B cell (primary cell): ENCODE measurements around the gene TAF13. TPM values are rescaled to one million over a fixed set of nuclear protein-coding genes. Genes with fewer than 3 reads are reported as not detected.

Experiments used
- ATAC-seq: fragments of 200-7000 bp; cut with Tn5 transposase; one replicate; pipeline ENCODE4 v1.10.0; 2021; ENCODE audit warnings: low read depth, mild to moderate bottlenecking, moderate number of reproducible peaks, moderate library complexity
- CTCF ChIA-PET: fragments of 350-600 bp; sonication (Branson Sonifier 250); formaldehyde crosslinking; loops from one replicate; lab custom pipeline; 2021; ENCODE audit warnings: antibody characterized with exemption, inconsistent platforms; lab: Charles Lee
- POLR2A ChIA-PET: fragments of 350-600 bp; sonication (Branson Sonifier 250); formaldehyde crosslinking; loops from one replicate; lab custom pipeline; 2021; ENCODE audit warnings: antibody characterized with exemption; lab: Charles Lee
- DNase-seq: peaks from one replicate; pipeline ENCODE4 v3.0.0; 2013
- H2AFZ ChIP-seq: 2 replicates; pipeline ENCODE4 v1.6.1; 2012; ENCODE audit warnings: mild to moderate bottlenecking, low read depth, low read length; ENCODE audit not compliant: insufficient read depth, poor library complexity, severe bottlenecking
- H3K27ac ChIP-seq, 2 donors: 1 replicate in 1 of 2; 2 replicates in 1 of 2; pipeline ENCODE4 v1.5.1; 2012 to 2013; ENCODE audit warnings: low read length in 2 of 2, mild to moderate bottlenecking in 2 of 2, moderate library complexity in 1 of 2
- H3K27me3 ChIP-seq, 4 experiments: fragments of 200-600 bp in 1 of 4; sonication (generic) in 1 of 4; replicated peaks in 1 of 4; 1 replicate in 2 of 4; 2 replicates in 2 of 4; pipeline versions ENCODE4 v1.6.1 to v1.7.0; 2013 to 2016; ENCODE audit warnings: low read length in 3 of 4, mild to moderate bottlenecking in 2 of 4, mixed read lengths in 1 of 4, moderate library complexity in 1 of 4; ENCODE audit not compliant: insufficient read depth in 4 of 4, control insufficient read depth in 3 of 4; ENCODE audit errors: control extremely low read depth in 1 of 4
- H3K36me3 ChIP-seq, 2 experiments: replicated peaks in 1 of 2; 1 replicate in 1 of 2; 2 replicates in 1 of 2; pipeline versions ENCODE4 v1.6.1 to v1.7.1; 2013; ENCODE audit warnings: low read length in 1 of 2; ENCODE audit not compliant: insufficient read depth in 2 of 2, control insufficient read depth in 1 of 2; ENCODE audit errors: control extremely low read depth in 1 of 2, extremely low read depth in 1 of 2
- H3K4me1 ChIP-seq, 2 donors: fragments of 200-600 bp in 1 of 2; sonication (generic) in 1 of 2; 1 replicate in 1 of 2; 2 replicates in 1 of 2; pipeline versions ENCODE4 v1.5.1 to v1.6.1; 2013 to 2017; ENCODE audit warnings: low read length in 2 of 2; ENCODE audit not compliant: control insufficient read depth in 2 of 2, insufficient read depth in 2 of 2
- H3K4me2 ChIP-seq: replicated peaks from 2 replicates; pipeline ENCODE3; 2012; ENCODE audit warnings: mild to moderate bottlenecking, low read depth, low read length; ENCODE audit not compliant: poor library complexity, severe bottlenecking
- H3K4me3 ChIP-seq, 5 experiments: fragments of 200-600 bp in 1 of 5; sonication (generic) in 1 of 5; 1 replicate in 3 of 5; 2 replicates in 2 of 5; pipeline versions ENCODE4 v1.5.1 to v1.7.0; 2011 to 2016; ENCODE audit warnings: low read length in 4 of 5, mild to moderate bottlenecking in 4 of 5, low read depth in 2 of 5, control low read depth in 1 of 5, moderate library complexity in 1 of 5; ENCODE audit not compliant: insufficient read depth in 1 of 5; ENCODE audit errors: control extremely low read depth in 1 of 5, extremely low read depth in 1 of 5
- H3K79me2 ChIP-seq: fragments of 200-600 bp; sonication (generic); one replicate; pipeline ENCODE4 v1.6.0; 2016; ENCODE audit warnings: low read length; ENCODE audit not compliant: control insufficient read depth, insufficient read depth
- H3K9ac ChIP-seq: fragments of 200-600 bp; sonication (generic); 2 replicates; pipeline ENCODE4 v1.6.1; 2017; ENCODE audit warnings: mild to moderate bottlenecking, low read length, moderate library complexity
- H3K9me3 ChIP-seq, 3 donors: one replicate each; pipeline versions ENCODE4 v1.6.1 to v1.7.1; 2013; ENCODE audit warnings: low read length in 2 of 3; ENCODE audit not compliant: control insufficient read depth in 2 of 3, insufficient read depth in 1 of 3; ENCODE audit errors: control extremely low read depth in 1 of 3
- H4K20me1 ChIP-seq: 2 replicates; pipeline ENCODE4 v1.6.0; 2012; ENCODE audit warnings: mild to moderate bottlenecking, low read length; ENCODE audit not compliant: insufficient read depth, control insufficient read depth, poor library complexity, severe bottlenecking
- H3K27ac Mint-ChIP-seq: one replicate; pipeline ENCODE4 v1.8.0; 2021; ENCODE audit warnings: mixed read lengths
- H3K27me3 Mint-ChIP-seq: one replicate; pipeline ENCODE4 v1.8.0; 2021; ENCODE audit warnings: mixed read lengths
- H3K4me1 Mint-ChIP-seq: one replicate; pipeline ENCODE4 v1.8.0; 2021; ENCODE audit warnings: mixed read lengths
- H3K4me3 Mint-ChIP-seq: one replicate; pipeline ENCODE4 v1.8.0; 2021; ENCODE audit warnings: mixed read lengths
- H3K9me3 Mint-ChIP-seq: one replicate; pipeline ENCODE4 v1.8.0; 2022; ENCODE audit warnings: mixed read lengths; ENCODE audit not compliant: insufficient read depth
- EZH2 ChIP-seq: IDR thresholded peaks from 2 replicates; pipeline ENCODE4 v1.6.1; 2012; ENCODE audit warnings: borderline replicate concordance, low read depth, mild to moderate bottlenecking, moderate library complexity, low read length; ENCODE audit not compliant: insufficient read depth, poor library complexity, severe bottlenecking
- WGBS: methylation state at CpG from one replicate; pipeline ENCODE4 v1.1.5; 2013; ENCODE audit warnings: missing lambda C conversion rate; ENCODE audit not compliant: insufficient coverage; 5-methylcytosine and 5-hydroxymethylcytosine counted together
- intact Hi-C: fragments of 100-400 bp; cut with micrococcal nuclease; formaldehyde crosslinking; loops from one replicate; pipeline ENCODE4 v1.10.0; 2022
- polyA plus RNA-seq: library from polyadenylated mRNA; depleted of rRNA; stranded (reverse); fragments of >200 nt; gene quantifications from 2 replicates; pipeline ENCODE4 v1.2.3, GENCODE V29; 2012
- total RNA-seq, 2 donors: library from RNA; stranded (reverse); fragments of 120-200 nt in 1 of 2; gene quantifications; 1 replicate in 1 of 2; 2 replicates in 1 of 2; pipeline versions ENCODE4 v1.2.3 to v1.2.4, GENCODE V29; 2013 to 2022
- TF ChIP-seq, protein P1 (sequence below): fragments of 200-600 bp; IDR thresholded peaks from one replicate; pipeline ENCODE4 v1.8.0; 2022; ENCODE audit warnings: antibody characterized with exemption, mild to moderate bottlenecking

The TAF13 gene
- total and polyA plus RNA-seq, 2 donors (not counting 1 experiment from before 2014, with no cell fraction given): 6.6 to 14.3 TPM

DNA sequence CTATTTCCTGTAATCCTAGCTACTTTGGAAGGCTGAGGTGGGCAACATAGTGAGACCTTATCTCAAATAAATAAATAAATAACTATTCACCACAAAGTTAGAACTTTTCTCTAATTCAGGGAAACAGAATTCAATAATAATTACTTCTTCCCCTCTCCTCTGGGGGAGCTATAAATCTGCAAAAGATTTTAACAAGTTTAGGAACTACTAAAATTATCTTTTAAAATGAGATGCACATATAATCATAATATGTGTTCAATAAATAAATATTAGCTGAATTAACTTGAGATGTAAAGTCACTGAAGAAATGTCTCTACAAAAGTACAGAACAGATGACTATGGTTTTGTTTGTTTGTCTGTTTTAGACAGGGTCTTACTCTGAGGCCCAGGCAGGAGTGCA lies 48.0 kb downstream of the TAF13 start:
- no peak overlapping the region for H3K9ac ChIP-seq
- no peak overlapping the region for H2AFZ ChIP-seq
- ATAC-seq (no peak), DNase-seq (no peak)
- Mint-ChIP-seq H3K27ac (no peak overlapping the region), H3K9me3 (no peaks in the 10 kb centered on the region), H3K27me3 (no peaks in the 10 kb centered on the region), H3K4me1 (peaks cover 2% of the 10 kb centered on the region), H3K4me3 (no peak overlapping the region)
- peaks cover 0 to 1% of the 10 kb centered on the region in 2 experiments for H3K36me3 ChIP-seq
- no peaks in the 10 kb centered on the region for H4K20me1 ChIP-seq
- H3K27ac ChIP-seq: no peak overlapping the region
- no peak overlapping the region for H3K4me3 ChIP-seq
- H3K27me3 ChIP-seq: no peaks in the 10 kb centered on the region
- H3K9me3 ChIP-seq: no peaks in the 10 kb centered on the region
- TF ChIP-seq EZH2: no peak
- TF ChIP-seq, protein P1, sequence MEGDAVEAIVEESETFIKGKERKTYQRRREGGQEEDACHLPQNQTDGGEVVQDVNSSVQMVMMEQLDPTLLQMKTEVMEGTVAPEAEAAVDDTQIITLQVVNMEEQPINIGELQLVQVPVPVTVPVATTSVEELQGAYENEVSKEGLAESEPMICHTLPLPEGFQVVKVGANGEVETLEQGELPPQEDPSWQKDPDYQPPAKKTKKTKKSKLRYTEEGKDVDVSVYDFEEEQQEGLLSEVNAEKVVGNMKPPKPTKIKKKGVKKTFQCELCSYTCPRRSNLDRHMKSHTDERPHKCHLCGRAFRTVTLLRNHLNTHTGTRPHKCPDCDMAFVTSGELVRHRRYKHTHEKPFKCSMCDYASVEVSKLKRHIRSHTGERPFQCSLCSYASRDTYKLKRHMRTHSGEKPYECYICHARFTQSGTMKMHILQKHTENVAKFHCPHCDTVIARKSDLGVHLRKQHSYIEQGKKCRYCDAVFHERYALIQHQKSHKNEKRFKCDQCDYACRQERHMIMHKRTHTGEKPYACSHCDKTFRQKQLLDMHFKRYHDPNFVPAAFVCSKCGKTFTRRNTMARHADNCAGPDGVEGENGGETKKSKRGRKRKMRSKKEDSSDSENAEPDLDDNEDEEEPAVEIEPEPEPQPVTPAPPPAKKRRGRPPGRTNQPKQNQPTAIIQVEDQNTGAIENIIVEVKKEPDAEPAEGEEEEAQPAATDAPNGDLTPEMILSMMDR: peak; percentile 50
- no peaks in the 10 kb centered on the region for H3K4me1 ChIP-seq
- peaks cover 54% of the 10 kb centered on the region for H3K79me2 ChIP-seq
- intact Hi-C loops: loop anchor here (10.0 kb wide), 1 partner anchor 167 kb away; no protein-coding TSS in a partner anchor
- CTCF ChIA-PET: interaction anchor here (1.1 to 3.0 kb wide), 5 partner anchors 10 to 166 kb away, joined by 4 to 19 read pairs (median 5); a partner anchor contains a TSS
- POLR2A ChIA-PET: no interaction called here
- no peak overlapping the region for H3K4me2 ChIP-seq

- intact Hi-C loops: loop anchor here (10.0 kb wide), 1 partner anchor 169 kb away; no protein-coding TSS in a partner anchor
Observed at GRCh38 chr1:109025694-109026093, 50.1 kb downstream of the TAF13 start.

More at GRCh38 chr1:109025694-109026093, 50.1 kb downstream of the TAF13 start:
- TF ChIP-seq, protein P1: no peak
- TF ChIP-seq EZH2: no peak
- no peak overlapping the region for H3K27ac Mint-ChIP-seq
- no peaks in the 10 kb centered on the region for H3K9me3 ChIP-seq
- peaks cover 41% of the 10 kb centered on the region for H3K79me2 ChIP-seq
- H4K20me1 ChIP-seq: no peaks in the 10 kb centered on the region
- H3K27me3 Mint-ChIP-seq: no peaks in the 10 kb centered on the region
- DNase-seq (no peak), ATAC-seq (no peak)
- peaks cover 2% of the 10 kb centered on the region for H3K4me1 Mint-ChIP-seq
- H3K4me2 ChIP-seq: no peak overlapping the region
- no peaks in the 10 kb centered on the region for H3K9me3 Mint-ChIP-seq
- 87% methylated on average over 5 of the region's 6 CpGs for WGBS
- CTCF ChIA-PET: no interaction called here
- H3K4me1 ChIP-seq: no peaks in the 10 kb centered on the region
- H2AFZ ChIP-seq: no peak overlapping the region
- H3K4me3 Mint-ChIP-seq: no peak overlapping the region
- no peak overlapping the region for H3K27ac ChIP-seq
- peaks cover 0 to under 1% of the 10 kb centered on the region in 2 experiments for H3K36me3 ChIP-seq
- no peak overlapping the region for H3K9ac ChIP-seq
- POLR2A ChIA-PET: no interaction called here
- H3K27me3 ChIP-seq: no peaks in the 10 kb centered on the region
- H3K4me3 ChIP-seq: no peak overlapping the region
